ENCODE results near the gene TFDP2. TPM values are rescaled to one million over a fixed set of nuclear protein-coding genes. Genes with fewer than 3 reads are reported as not detected.

Gene TFDP2
- total and polyA plus RNA-seq, 2 of the 8 experiments (the other 6 are each of a cell fraction or from before 2014, with no cell fraction given) = 41.1 to 119 TPM

GRCh38 chr3:142150271-142150670 is 927 bp upstream of the TFDP2 start:
- no peaks in the 10 kb centered on the region for H3K36me3 ChIP-seq (ENCODE audit: control insufficient read depth in 2 of 4, insufficient read depth in 4 of 4, low read length in 3 of 4)
- H3K56ac ChIP-seq (replicated peaks; ENCODE audit: insufficient read length, low read depth, low read length) = no peak overlapping the region
- no peak overlapping the region for H3K9ac ChIP-seq (replicated peaks in 1 of 4; ENCODE audit: extremely low read depth in 1 of 4, low read depth in 3 of 4, low read length in 3 of 4)
- H2BK120ac ChIP-seq (replicated peaks; ENCODE audit: low read depth, low read length) = no peak overlapping the region
- TF ChIP-seq SIRT6 (IDR thresholded peaks at IDR 0.05; ENCODE audit: low read length) (no peak), MAFK (IDR thresholded peaks at IDR 0.05; ENCODE audit: low read depth, low read length) (no peak), SRF (IDR thresholded peaks at IDR 0.05; ENCODE audit: low read depth, low read length) (no peak)
- no peak overlapping the region for H4K8ac ChIP-seq (ENCODE audit: extremely low read depth, insufficient read depth, low read length)
- no peaks in the 10 kb centered on the region for H3K9me3 ChIP-seq (ENCODE audit: insufficient read depth in 2 of 2, low read depth in 1 of 2, low read length in 1 of 2)
- no peak for DNase-seq (ENCODE audit: low read depth in 1 of 2, low spot score in 2 of 2)
- H2BK15ac ChIP-seq (ENCODE audit: low read length) = no peak overlapping the region
- no peak overlapping the region for H4K5ac ChIP-seq (ENCODE audit: insufficient read length, low read depth, low read length)
- 0 out of 4 replicates have a peak, but pooled peaks cover 0 to 2% of the 10 kb centered on the region in 2 experiments for H3K79me2 ChIP-seq (ENCODE audit: control insufficient read depth in 1 of 2, insufficient read depth in 2 of 2, low read length in 2 of 2)
- H3K14ac ChIP-seq (ENCODE audit: insufficient read length) = no peak overlapping the region
- H3K4me3 ChIP-seq (ENCODE audit: extremely low read depth in 1 of 4, insufficient read depth in 2 of 4, low read depth in 3 of 4, low read length in 4 of 4) = no peak overlapping the region; a peak in 1 of 8 replicates
- H3K4me2 ChIP-seq (ENCODE audit: insufficient read depth in 1 of 2, low read depth in 2 of 2, low read length in 2 of 2) = peak overlapping the region in 1 of 2 experiments; percentile 82; a peak in 1 of 4 replicates
- no peak overlapping the region for H2BK5ac ChIP-seq (ENCODE audit: low read depth, low read length)
- ChIA-PET CTCF (ENCODE audit: partially characterized antibody) (interaction anchor here (0.8 to 2.5 kb wide), 4 partner anchors 11 to 77 kb away, joined by 3 to 17 read pairs (median 4); no protein-coding TSS in a partner anchor), POLR2A (ENCODE audit: partially characterized antibody) (no interaction called here)
- peaks cover 5% of the 10 kb centered on the region; the same call in 1 of the 2 replicates for H3K23me2 ChIP-seq (ENCODE audit: low read depth, low read length)
- 96% methylated on average over 13 of the region's 13 CpGs; no CpG with 5 or more reads in 1 of the 2 experiments for WGBS, 2 experiments (ENCODE audit: extremely low coverage in 1 of 2, insufficient coverage in 1 of 2, insufficient read length in 1 of 2, insufficient replicate concordance in 2 of 2, low coverage in 1 of 2, low lambda C conversion rate in 2 of 2, missing lambda C conversion rate in 1 of 2)
- H3K18ac ChIP-seq (ENCODE audit: extremely low read depth, low read length) = no peak overlapping the region
- H3K4me1 ChIP-seq (replicated peaks in 1 of 4; ENCODE audit: control insufficient read depth in 3 of 4, insufficient read depth in 4 of 4, low read length in 3 of 4) = peaks cover 0 to 2% (median 1%) of the 10 kb centered on the region in 4 experiments; a peak in 3 of 7 replicates
- no peak overlapping the region for H4K91ac ChIP-seq (replicated peaks; ENCODE audit: insufficient read length, low read length)
- H2AK5ac ChIP-seq (ENCODE audit: low read depth, low read length) = no peak overlapping the region
- no peak overlapping the region for H3K27ac ChIP-seq (ENCODE audit: low read depth, low read length)
- H2BK12ac ChIP-seq (ENCODE audit: low read depth, low read length) = no peak overlapping the region
- no peak overlapping the region for H3K4ac ChIP-seq (replicated peaks; ENCODE audit: insufficient read length, low read depth, low read length)
- FAIRE-seq = no peak
- no peaks in the 10 kb centered on the region for H4K20me1 ChIP-seq (replicated peaks in 1 of 2; ENCODE audit: control insufficient read depth in 1 of 2, insufficient read depth in 2 of 2, low read length in 2 of 2)
- H3K79me1 ChIP-seq (ENCODE audit: low read depth, low read length) = no peaks in the 10 kb centered on the region
- no peaks in the 10 kb centered on the region; a peak in 1 of 7 replicates for H3K27me3 ChIP-seq (replicated peaks in 1 of 4; ENCODE audit: control insufficient read depth in 3 of 4, extremely low read depth in 1 of 4, insufficient read depth in 3 of 4, low read length in 3 of 4)
- no peak overlapping the region for H2AFZ ChIP-seq (ENCODE audit: low read length)
- H2BK20ac ChIP-seq (ENCODE audit: low read length) = no peak overlapping the region
- H3K23ac ChIP-seq (ENCODE audit: insufficient read length) = no peak overlapping the region

Data from H1 (cell line).